ENCODE results near the gene SPG21. TPM values are rescaled to one million over a fixed set of nuclear protein-coding genes. Genes with fewer than 3 reads are reported as not detected.

Gene SPG21
- total and polyA plus RNA-seq, 2 of the 13 experiments (the other 11 are each of a cell fraction or from before 2014, with no cell fraction given), result 36.7 to 42.4 TPM

DNA sequence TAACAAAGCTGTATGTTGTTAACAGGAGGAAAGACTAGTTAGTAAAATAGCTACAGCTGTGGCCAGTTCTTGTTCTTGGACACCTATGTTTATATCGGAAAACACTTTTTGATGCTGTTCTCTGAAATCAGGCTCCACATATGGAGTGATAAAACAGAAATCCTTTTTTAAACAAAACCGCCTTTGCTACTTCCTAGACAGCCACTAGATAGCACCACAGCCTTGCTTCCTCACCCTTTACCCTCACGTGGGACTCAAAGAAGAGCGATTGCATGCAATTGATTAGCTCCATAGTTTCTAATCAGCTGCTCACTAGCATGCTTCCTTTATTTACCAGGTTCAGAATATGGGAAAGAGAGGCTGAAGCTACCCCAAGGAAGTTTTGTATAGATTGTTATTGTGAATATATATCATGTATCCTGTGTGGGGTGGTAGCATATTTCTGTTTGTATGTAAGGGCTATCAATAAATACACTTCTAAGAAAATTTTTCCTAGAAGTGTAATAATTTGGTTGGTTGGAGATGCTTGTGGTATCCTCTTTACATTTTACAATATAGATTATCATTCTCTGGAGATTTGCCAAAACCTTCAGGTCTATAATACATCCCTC, 44.0 kb upstream of the SPG21 start (continued):
- TF ChIP-seq ATF1 (CRISPR knock-in tag; IDR thresholded peaks at IDR 0.05) (no peak), ZNF589 (CRISPR knock-in tag; conservative IDR thresholded peaks at IDR 0.05) (no peak), STAG1 (CRISPR knock-in tag; IDR thresholded peaks at IDR 0.05) (peak; percentile 86), ZSCAN21 (CRISPR knock-in tag; IDR thresholded peaks at IDR 0.05; ENCODE audit: borderline replicate concordance) (no peak), SKI (IDR thresholded peaks at IDR 0.05; ENCODE audit: partially characterized antibody) (no peak), NFIB (CRISPR knock-in tag; IDR thresholded peaks at IDR 0.05; ENCODE audit: borderline replicate concordance) (no peak), ZEB1 (IDR thresholded peaks at IDR 0.05; ENCODE audit: insufficient replicate concordance, low read depth) (no peak), MIXL1 (CRISPR knock-in tag; IDR thresholded peaks at IDR 0.05) (0 out of 2 replicates have a peak, but pooled peaks have one; percentile 21), ZNF12 (CRISPR knock-in tag; IDR thresholded peaks at IDR 0.05) (no peak), CCDC6 (CRISPR knock-in tag; IDR thresholded peaks at IDR 0.05) (no peak), ZNF124 (CRISPR knock-in tag; IDR thresholded peaks at IDR 0.05) (no peak), ZFX (CRISPR knock-in tag; IDR thresholded peaks at IDR 0.05; ENCODE audit: low read depth) (no peak), ZFP36L2 (CRISPR knock-in tag; IDR thresholded peaks at IDR 0.05) (no peak), MXI1 (IDR thresholded peaks at IDR 0.05; ENCODE audit: borderline replicate concordance, low read depth, low read length) (no peak), ZNF530 (CRISPR knock-in tag; IDR thresholded peaks at IDR 0.05; ENCODE audit: low read depth) (no peak), IRX3 (CRISPR knock-in tag; IDR thresholded peaks at IDR 0.05; ENCODE audit: borderline replicate concordance, low read depth) (no peak), ZBTB8A (CRISPR knock-in tag; IDR thresholded peaks at IDR 0.05; ENCODE audit: borderline replicate concordance, low read depth) (no peak), RFXANK (CRISPR knock-in tag; IDR thresholded peaks at IDR 0.05) (no peak), ZNF326 (CRISPR knock-in tag; IDR thresholded peaks at IDR 0.05; ENCODE audit: borderline replicate concordance) (no peak)
- TF ChIP-seq, protein P1, sequence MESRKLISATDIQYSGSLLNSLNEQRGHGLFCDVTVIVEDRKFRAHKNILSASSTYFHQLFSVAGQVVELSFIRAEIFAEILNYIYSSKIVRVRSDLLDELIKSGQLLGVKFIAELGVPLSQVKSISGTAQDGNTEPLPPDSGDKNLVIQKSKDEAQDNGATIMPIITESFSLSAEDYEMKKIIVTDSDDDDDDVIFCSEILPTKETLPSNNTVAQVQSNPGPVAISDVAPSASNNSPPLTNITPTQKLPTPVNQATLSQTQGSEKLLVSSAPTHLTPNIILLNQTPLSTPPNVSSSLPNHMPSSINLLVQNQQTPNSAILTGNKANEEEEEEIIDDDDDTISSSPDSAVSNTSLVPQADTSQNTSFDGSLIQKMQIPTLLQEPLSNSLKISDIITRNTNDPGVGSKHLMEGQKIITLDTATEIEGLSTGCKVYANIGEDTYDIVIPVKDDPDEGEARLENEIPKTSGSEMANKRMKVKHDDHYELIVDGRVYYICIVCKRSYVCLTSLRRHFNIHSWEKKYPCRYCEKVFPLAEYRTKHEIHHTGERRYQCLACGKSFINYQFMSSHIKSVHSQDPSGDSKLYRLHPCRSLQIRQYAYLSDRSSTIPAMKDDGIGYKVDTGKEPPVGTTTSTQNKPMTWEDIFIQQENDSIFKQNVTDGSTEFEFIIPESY (CRISPR knock-in tag; IDR thresholded peaks at IDR 0.05), result no peak
- TF ChIP-seq, protein P2, sequence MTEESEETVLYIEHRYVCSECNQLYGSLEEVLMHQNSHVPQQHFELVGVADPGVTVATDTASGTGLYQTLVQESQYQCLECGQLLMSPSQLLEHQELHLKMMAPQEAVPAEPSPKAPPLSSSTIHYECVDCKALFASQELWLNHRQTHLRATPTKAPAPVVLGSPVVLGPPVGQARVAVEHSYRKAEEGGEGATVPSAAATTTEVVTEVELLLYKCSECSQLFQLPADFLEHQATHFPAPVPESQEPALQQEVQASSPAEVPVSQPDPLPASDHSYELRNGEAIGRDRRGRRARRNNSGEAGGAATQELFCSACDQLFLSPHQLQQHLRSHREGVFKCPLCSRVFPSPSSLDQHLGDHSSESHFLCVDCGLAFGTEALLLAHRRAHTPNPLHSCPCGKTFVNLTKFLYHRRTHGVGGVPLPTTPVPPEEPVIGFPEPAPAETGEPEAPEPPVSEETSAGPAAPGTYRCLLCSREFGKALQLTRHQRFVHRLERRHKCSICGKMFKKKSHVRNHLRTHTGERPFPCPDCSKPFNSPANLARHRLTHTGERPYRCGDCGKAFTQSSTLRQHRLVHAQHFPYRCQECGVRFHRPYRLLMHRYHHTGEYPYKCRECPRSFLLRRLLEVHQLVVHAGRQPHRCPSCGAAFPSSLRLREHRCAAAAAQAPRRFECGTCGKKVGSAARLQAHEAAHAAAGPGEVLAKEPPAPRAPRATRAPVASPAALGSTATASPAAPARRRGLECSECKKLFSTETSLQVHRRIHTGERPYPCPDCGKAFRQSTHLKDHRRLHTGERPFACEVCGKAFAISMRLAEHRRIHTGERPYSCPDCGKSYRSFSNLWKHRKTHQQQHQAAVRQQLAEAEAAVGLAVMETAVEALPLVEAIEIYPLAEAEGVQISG (CRISPR knock-in tag; IDR thresholded peaks at IDR 0.05), result no peak
- TF ChIP-seq, protein P3, sequence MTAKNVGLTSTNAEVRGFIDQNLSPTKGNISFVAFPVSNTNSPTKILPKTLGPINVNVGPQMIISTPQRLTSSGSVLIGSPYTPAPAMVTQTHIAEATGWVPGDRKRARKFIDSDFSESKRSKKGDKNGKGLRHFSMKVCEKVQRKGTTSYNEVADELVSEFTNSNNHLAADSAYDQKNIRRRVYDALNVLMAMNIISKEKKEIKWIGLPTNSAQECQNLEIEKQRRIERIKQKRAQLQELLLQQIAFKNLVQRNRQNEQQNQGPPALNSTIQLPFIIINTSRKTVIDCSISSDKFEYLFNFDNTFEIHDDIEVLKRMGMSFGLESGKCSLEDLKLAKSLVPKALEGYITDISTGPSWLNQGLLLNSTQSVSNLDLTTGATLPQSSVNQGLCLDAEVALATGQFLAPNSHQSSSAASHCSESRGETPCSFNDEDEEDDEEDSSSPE (CRISPR knock-in tag; IDR thresholded peaks at IDR 0.05), result 0 out of 2 replicates have a peak, but pooled peaks have one; percentile 2
- TF ChIP-seq, protein P4, sequence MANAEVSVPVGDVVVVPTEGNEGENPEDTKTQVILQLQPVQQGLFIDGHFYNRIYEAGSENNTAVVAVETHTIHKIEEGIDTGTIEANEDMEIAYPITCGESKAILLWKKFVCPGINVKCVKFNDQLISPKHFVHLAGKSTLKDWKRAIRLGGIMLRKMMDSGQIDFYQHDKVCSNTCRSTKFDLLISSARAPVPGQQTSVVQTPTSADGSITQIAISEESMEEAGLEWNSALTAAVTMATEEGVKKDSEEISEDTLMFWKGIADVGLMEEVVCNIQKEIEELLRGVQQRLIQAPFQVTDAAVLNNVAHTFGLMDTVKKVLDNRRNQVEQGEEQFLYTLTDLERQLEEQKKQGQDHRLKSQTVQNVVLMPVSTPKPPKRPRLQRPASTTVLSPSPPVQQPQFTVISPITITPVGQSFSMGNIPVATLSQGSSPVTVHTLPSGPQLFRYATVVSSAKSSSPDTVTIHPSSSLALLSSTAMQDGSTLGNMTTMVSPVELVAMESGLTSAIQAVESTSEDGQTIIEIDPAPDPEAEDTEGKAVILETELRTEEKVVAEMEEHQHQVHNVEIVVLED (CRISPR knock-in tag; IDR thresholded peaks at IDR 0.05; ENCODE audit: borderline replicate concordance), result no peak
- TF ChIP-seq, protein P5, sequence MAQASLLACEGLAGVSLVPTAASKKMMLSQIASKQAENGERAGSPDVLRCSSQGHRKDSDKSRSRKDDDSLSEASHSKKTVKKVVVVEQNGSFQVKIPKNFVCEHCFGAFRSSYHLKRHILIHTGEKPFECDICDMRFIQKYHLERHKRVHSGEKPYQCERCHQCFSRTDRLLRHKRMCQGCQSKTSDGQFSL (CRISPR knock-in tag; IDR thresholded peaks at IDR 0.05), result no peak
